ENCODE measurements around the gene ATG101. TPM values are rescaled to one million over a fixed set of nuclear protein-coding genes. Genes with fewer than 3 reads are reported as not detected.

ATG101 gene
- total and polyA plus RNA-seq, 9 of the 15 experiments (the other 6 are each of a cell fraction or from before 2014, with no cell fraction given): 2.9 to 52.4 (median 29.7) TPM

- no peak overlapping the region for H3K9ac ChIP-seq (ENCODE audit: insufficient read depth in 1 of 2, low read depth in 2 of 2, low read length in 2 of 2)
- POLR2A ChIA-PET: interaction anchor here (0.8 to 1.6 kb wide), 3 partner anchors 11 to 21 kb away, joined by 3 to 11 read pairs (median 3); partner anchors contain the start of gene NR4A1
- no peak overlapping the region for H3K4me2 ChIP-seq (ENCODE audit: insufficient read depth, low read length)
- no peaks in the 10 kb centered on the region for H3K9me1 ChIP-seq (ENCODE audit: control insufficient read depth, insufficient read depth, low read length)
- 52% methylated on average over 6 of the region's 6 CpGs for WGBS (ENCODE audit: insufficient coverage, low coverage, missing lambda C conversion rate)
- intact Hi-C loops (cut with micrococcal nuclease) (no loop called here), in situ Hi-C loops (cut with MboI) (no loop called here)
- no peak for DNase-seq (ENCODE audit: extremely low read depth in 1 of 4, low spot score in 3 of 4)
- H3K9me3 ChIP-seq (replicated peaks; ENCODE audit: control insufficient read depth, insufficient read depth, low read depth, low read length): no peaks in the 10 kb centered on the region
- BruUV-seq (replicated peaks): TSS peak; percentile 57
- H3K79me2 ChIP-seq (ENCODE audit: control insufficient read depth, insufficient read depth, low read length): no peaks in the 10 kb centered on the region
- no peaks in the 10 kb centered on the region for H3K36me3 ChIP-seq (ENCODE audit: control insufficient read depth, insufficient read depth, low read length)
- H3K4me1 ChIP-seq (replicated peaks in 1 of 2; ENCODE audit: control insufficient read depth in 2 of 2, insufficient read depth in 2 of 2, low read length in 2 of 2): peaks cover 8 to 27% of the 10 kb centered on the region in 2 experiments; a peak in 4 of 5 replicates
- no peaks in the 10 kb centered on the region for H4K20me1 ChIP-seq (replicated peaks; ENCODE audit: control insufficient read depth, insufficient read depth, low read length)
- ATAC-seq: no peak
- CTCF ChIA-PET (ENCODE audit: low intra/inter-chr PET ratio): no interaction called here
- FAIRE-seq: no peak
- no peak overlapping the region for H2AFZ ChIP-seq (ENCODE audit: low read depth, low read length)
- H3K4me3 ChIP-seq: no peak overlapping the region
- H3K27ac ChIP-seq (ENCODE audit: extremely low read depth, low read depth, low read length): no peak overlapping the region
- H3K27me3 ChIP-seq (ENCODE audit: control insufficient read depth in 2 of 2, insufficient read depth in 2 of 2, low read length in 2 of 2): peaks cover 0 to 6% of the 10 kb centered on the region in 2 experiments; a peak in 1 of 5 replicates
- TF ChIP-seq ARID3B (CRISPR knock-in tag; IDR thresholded peaks at IDR 0.05; ENCODE audit: borderline replicate concordance) (no peak), ZNF644 (tag; IDR thresholded peaks at IDR 0.05; ENCODE audit: low read depth) (no peak), TEAD2 (tag; IDR thresholded peaks at IDR 0.05) (no peak), MCM7 (IDR thresholded peaks at IDR 0.05) (no peak), E2F1 (CRISPR knock-in tag; IDR thresholded peaks at IDR 0.05) (no peak), NR4A1 (CRISPR knock-in tag; IDR thresholded peaks at IDR 0.05) (no peak), NR4A1 (tag; IDR thresholded peaks at IDR 0.05) (no peak), CHD1 (IDR thresholded peaks at IDR 0.05; ENCODE audit: low read length) (no peak), TAF1 (IDR thresholded peaks at IDR 0.05; ENCODE audit: control insufficient read depth, extremely low read depth, insufficient read depth, low read length, severe bottlenecking) (no peak), MTF1 (CRISPR knock-in tag; IDR thresholded peaks at IDR 0.05; ENCODE audit: borderline replicate concordance) (no peak), CBX2 (IDR thresholded peaks at IDR 0.05; ENCODE audit: insufficient read depth, low read length, poor library complexity, severe bottlenecking) (no peak), PCBP1 (IDR thresholded peaks at IDR 0.05; ENCODE audit: low read depth, low read length, poor library complexity, severe bottlenecking) (no peak), MIER1 (IDR thresholded peaks at IDR 0.05; ENCODE audit: low read depth) (no peak), ZNF316 (IDR thresholded peaks at IDR 0.05) (no peak)
Observed at GRCh38 chr12:52038447-52038846, 31.3 kb upstream of the ATG101 start.

All from K562 (cell line).